Fibroblast of pulmonary artery (primary cell): ENCODE results near the gene ZNF184.

Experiments used
- DNase-seq: peaks from one replicate; pipeline ENCODE4 v3.0.0-alpha.2; 2010; ENCODE audit warnings: low read depth
- H3K4me3 ChIP-seq: replicated peaks from 2 replicates; pipeline ENCODE4 v1.5.1; 2011; ENCODE audit warnings: low read depth, mild to moderate bottlenecking, control low read depth, low read length, moderate library complexity
- CTCF ChIP-seq: IDR thresholded peaks from 2 replicates; pipeline ENCODE4 v1.5.1; 2011; ENCODE audit warnings: mild to moderate bottlenecking, control low read depth, low read length, inconsistent platforms; ENCODE audit errors: missing control alignments

ZNF184 gene

GRCh38 chr6:27400877-27401642 lies 71.8 kb downstream of the ZNF184 start:
- no peak for DNase-seq
- TF ChIP-seq CTCF = no peak
- no peak overlapping the region for H3K4me3 ChIP-seq
